OCI-LY1 (cell line): ENCODE results near the gene ZBTB7A.

ENCODE experiments used
- H2AFZ ChIP-seq: fragments of 200-600 bp; sonication (generic), shearing (Covaris generic); 2 replicates; pipeline ENCODE4 v1.6.0; 2014; ENCODE audit warnings: antibody characterized with exemption, mild to moderate bottlenecking, low read length
- H3F3A ChIP-seq: fragments of 200-600 bp; sonication (generic), shearing (Covaris generic); 2 replicates; pipeline ENCODE4 v1.6.0; 2014; ENCODE audit warnings: mild to moderate bottlenecking, antibody characterized with exemption, low read length, moderate library complexity; ENCODE audit not compliant: insufficient read depth
- H3K27ac ChIP-seq: fragments of 200-600 bp; sonication (generic); 2 replicates; pipeline ENCODE4 v1.5.1; 2014; ENCODE audit warnings: low read length, mixed run types, mild to moderate bottlenecking, low read depth; ENCODE audit not compliant: poor library complexity, severe bottlenecking
- H3K27me3 ChIP-seq: fragments of 200-600 bp; sonication (generic); 2 replicates; pipeline ENCODE4 v1.6.0; 2014; ENCODE audit warnings: antibody characterized with exemption, mild to moderate bottlenecking, low read length, moderate library complexity; ENCODE audit not compliant: insufficient read depth
- H3K36me3 ChIP-seq: fragments of 200-600 bp; sonication (generic); 2 replicates; pipeline ENCODE4 v1.6.1; 2014; ENCODE audit warnings: mild to moderate bottlenecking, antibody characterized with exemption, low read length, moderate library complexity, mixed read lengths; ENCODE audit not compliant: insufficient read depth
- H3K4me1 ChIP-seq: fragments of 200-600 bp; sonication (generic); 2 replicates; pipeline ENCODE4 v1.5.1; 2014; ENCODE audit warnings: mild to moderate bottlenecking, low read length, moderate library complexity; ENCODE audit not compliant: insufficient read depth, severe bottlenecking
- H3K4me2 ChIP-seq: fragments of 200-600 bp; sonication (generic), shearing (Covaris generic); 2 replicates; pipeline ENCODE4 v1.6.1; 2014; ENCODE audit warnings: low read length
- H3K4me3 ChIP-seq: fragments of 200-600 bp; sonication (generic); 2 replicates; pipeline ENCODE4 v1.5.1; 2014; ENCODE audit warnings: low read length, low read depth, mild to moderate bottlenecking, mixed read lengths; ENCODE audit not compliant: poor library complexity, severe bottlenecking
- H3K79me2 ChIP-seq: fragments of 200-600 bp; shearing (Covaris generic); 2 replicates; pipeline ENCODE4 v1.6.1; 2016; ENCODE audit warnings: mixed run types, low read length, mixed read lengths; ENCODE audit not compliant: insufficient read depth
- H3K9ac ChIP-seq: fragments of 200-600 bp; sonication (generic), shearing (Covaris generic); 2 replicates; pipeline ENCODE4 v1.6.1; 2014; ENCODE audit warnings: mild to moderate bottlenecking, low read length, mixed read lengths
- H3K9me2 ChIP-seq: fragments of 200-600 bp; sonication (generic), shearing (Covaris generic); 2 replicates; pipeline ENCODE4 v1.6.1; 2014; ENCODE audit warnings: low read depth, mild to moderate bottlenecking, low read length, mixed read lengths
- H3K9me3 ChIP-seq: fragments of 200-600 bp; shearing (Covaris generic); 2 replicates; pipeline ENCODE4 v1.6.1; 2014; ENCODE audit warnings: low read length, mixed read lengths
- H4K20me1 ChIP-seq: fragments of 200-600 bp; sonication (generic), shearing (Covaris generic); 2 replicates; pipeline ENCODE4 v1.6.0; 2016; ENCODE audit warnings: mild to moderate bottlenecking, low read length; ENCODE audit not compliant: insufficient read depth
- EZH2 ChIP-seq: fragments of 200-600 bp; sonication (generic), shearing (Covaris generic); IDR thresholded peaks from 2 replicates; pipeline ENCODE4 v1.8.0; 2017; ENCODE audit warnings: borderline replicate concordance, mixed run types, mild to moderate bottlenecking, antibody characterized with exemption, low read length, moderate library complexity, mixed read lengths
- TF ChIP-seq, protein P1 (sequence below): fragments of 200-600 bp; sonication (generic), shearing (Covaris generic); IDR thresholded peaks from 2 replicates; pipeline ENCODE4 v1.5.1; 2017; ENCODE audit warnings: mild to moderate bottlenecking, antibody characterized with exemption, low read length, moderate library complexity, mixed read lengths

Gene ZBTB7A

DNA sequence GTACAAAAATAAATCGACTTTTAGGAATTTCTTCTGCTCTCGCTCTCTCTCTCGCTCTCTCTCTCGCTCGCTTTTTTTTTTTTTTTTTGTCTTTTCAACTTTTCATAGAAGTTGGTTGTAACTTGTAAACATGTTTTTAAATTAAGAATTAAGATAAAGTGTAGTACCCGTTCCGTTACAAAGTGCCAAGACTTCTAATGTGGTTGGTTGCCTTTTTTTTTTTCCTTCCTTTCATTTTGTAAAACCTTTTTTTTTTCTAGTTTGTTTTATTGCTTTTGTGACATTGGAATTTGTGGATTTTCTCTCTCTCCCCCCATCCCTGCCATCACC, 20.4 kb downstream of the ZBTB7A start:
- Histone ChIP-seq H3K36me3 (peaks cover 59% of the 10 kb centered on the region), H3K9ac (no peak overlapping the region), H3F3A (no peaks in the 10 kb centered on the region), H4K20me1 (no peaks in the 10 kb centered on the region), H3K79me2 (peaks cover 10% of the 10 kb centered on the region), H3K27ac (no peak overlapping the region), H3K4me1 (no peaks in the 10 kb centered on the region), H3K9me3 (no peaks in the 10 kb centered on the region), H3K9me2 (no peaks in the 10 kb centered on the region), H2AFZ (no peak overlapping the region), H3K27me3 (no peaks in the 10 kb centered on the region), H3K4me2 (no peak overlapping the region), H3K4me3 (no peak overlapping the region)
- TF ChIP-seq EZH2, result no peak
- TF ChIP-seq, protein P1, sequence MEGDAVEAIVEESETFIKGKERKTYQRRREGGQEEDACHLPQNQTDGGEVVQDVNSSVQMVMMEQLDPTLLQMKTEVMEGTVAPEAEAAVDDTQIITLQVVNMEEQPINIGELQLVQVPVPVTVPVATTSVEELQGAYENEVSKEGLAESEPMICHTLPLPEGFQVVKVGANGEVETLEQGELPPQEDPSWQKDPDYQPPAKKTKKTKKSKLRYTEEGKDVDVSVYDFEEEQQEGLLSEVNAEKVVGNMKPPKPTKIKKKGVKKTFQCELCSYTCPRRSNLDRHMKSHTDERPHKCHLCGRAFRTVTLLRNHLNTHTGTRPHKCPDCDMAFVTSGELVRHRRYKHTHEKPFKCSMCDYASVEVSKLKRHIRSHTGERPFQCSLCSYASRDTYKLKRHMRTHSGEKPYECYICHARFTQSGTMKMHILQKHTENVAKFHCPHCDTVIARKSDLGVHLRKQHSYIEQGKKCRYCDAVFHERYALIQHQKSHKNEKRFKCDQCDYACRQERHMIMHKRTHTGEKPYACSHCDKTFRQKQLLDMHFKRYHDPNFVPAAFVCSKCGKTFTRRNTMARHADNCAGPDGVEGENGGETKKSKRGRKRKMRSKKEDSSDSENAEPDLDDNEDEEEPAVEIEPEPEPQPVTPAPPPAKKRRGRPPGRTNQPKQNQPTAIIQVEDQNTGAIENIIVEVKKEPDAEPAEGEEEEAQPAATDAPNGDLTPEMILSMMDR, result no peak

DNA sequence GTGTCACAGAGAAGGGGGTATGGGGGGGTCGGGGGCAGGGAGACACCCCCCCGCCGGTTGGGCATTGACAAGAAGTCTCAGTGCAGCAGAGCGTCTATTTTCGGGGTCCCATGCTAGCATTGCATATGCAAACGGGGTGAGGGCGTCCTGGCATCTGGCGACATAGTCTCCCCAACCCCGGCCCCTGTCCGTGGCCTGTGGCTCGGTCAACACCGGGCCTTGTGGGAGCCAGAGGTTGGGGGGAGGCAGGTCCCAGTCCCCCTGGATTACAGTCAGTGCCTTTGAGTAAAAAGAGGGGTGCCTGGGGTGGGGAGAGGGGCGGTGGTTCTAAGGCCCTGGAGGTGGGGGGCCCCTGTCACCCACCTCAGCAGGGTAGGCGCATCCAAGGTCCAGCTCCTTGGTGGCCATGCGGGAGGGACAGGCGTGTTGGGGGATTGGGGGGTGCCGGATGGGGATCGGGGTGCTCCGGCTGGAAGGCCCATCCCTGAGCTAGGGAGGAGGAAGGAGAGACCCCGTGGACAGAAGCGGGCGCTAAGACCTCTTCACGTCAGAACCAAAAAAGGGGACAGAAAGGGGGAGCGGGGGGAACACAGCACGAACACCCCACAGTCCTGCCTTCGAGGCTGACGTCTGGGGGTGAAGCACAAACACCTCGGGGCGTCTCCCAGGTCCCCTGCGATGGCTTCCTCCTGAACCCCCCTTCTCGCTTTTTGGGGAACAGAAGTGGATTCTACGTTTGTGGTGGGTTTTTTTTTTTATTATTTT, 20.9 kb downstream of the ZBTB7A start:
- H3K4me3 ChIP-seq, result no peak overlapping the region
- H3K27me3 ChIP-seq, result no peaks in the 10 kb centered on the region
- H3K4me1 ChIP-seq, result no peaks in the 10 kb centered on the region
- no peaks in the 10 kb centered on the region for H4K20me1 ChIP-seq
- H3K9me3 ChIP-seq, result no peaks in the 10 kb centered on the region
- TF ChIP-seq, protein P1, result no peak
- no peak for TF ChIP-seq EZH2
- H3F3A ChIP-seq, result no peaks in the 10 kb centered on the region
- H3K9ac ChIP-seq, result no peak overlapping the region
- H3K36me3 ChIP-seq, result peaks cover 55% of the 10 kb centered on the region
- H3K79me2 ChIP-seq, result peaks cover 6% of the 10 kb centered on the region; the same call in 1 of the 2 replicates
- H3K4me2 ChIP-seq, result no peak overlapping the region
- no peak overlapping the region for H2AFZ ChIP-seq
- no peaks in the 10 kb centered on the region for H3K9me2 ChIP-seq
- no peak overlapping the region for H3K27ac ChIP-seq

DNA sequence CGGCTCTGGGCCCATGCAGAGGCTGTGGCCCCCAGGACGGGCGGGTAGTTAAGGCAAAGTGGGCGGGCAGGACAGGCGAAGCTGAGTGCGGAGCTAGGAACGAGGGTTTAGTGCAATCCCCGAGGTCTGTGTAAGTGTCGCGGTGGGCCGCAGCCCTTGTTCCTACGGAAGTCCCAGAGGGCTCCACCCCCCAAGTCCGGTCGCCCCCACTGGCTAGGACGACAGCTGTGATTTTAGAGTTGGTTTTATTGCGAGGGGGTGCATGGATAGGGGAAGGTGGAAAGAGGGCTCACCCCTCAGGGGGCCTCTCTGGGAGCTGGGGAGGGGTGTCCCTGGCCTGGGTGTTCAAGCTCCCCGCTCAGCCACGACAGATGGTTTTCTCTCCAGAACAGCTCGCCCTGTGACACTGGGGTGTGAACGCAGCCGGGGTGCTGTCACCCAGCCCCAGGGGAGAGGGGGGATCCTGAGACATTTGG, 21.7 kb downstream of the ZBTB7A start:
- Histone ChIP-seq H3K36me3 (peaks cover 49% of the 10 kb centered on the region), H3K27ac (no peak overlapping the region), H3K4me2 (no peak overlapping the region), H4K20me1 (no peaks in the 10 kb centered on the region), H3K9ac (no peak overlapping the region), H3K9me3 (no peaks in the 10 kb centered on the region), H3K9me2 (no peaks in the 10 kb centered on the region), H2AFZ (no peak overlapping the region), H3K4me3 (no peak overlapping the region), H3F3A (no peaks in the 10 kb centered on the region), H3K79me2 (peaks cover 6% of the 10 kb centered on the region; the same call in 1 of the 2 replicates), H3K27me3 (no peaks in the 10 kb centered on the region), H3K4me1 (no peaks in the 10 kb centered on the region)
- TF ChIP-seq EZH2, result no peak
- TF ChIP-seq, protein P1, result no peak
